ENCODE data around the gene SDR39U1. TPM values are rescaled to one million over a fixed set of nuclear protein-coding genes. Genes with fewer than 3 reads are reported as not detected.
"Not testable (repeated sequence)": the region's sequence is repeated elsewhere in the genome, so short reads cannot be mapped to it uniquely, and the experiment has no call there.

SDR39U1 gene
- 62.9 TPM for polyA plus RNA-seq (ENCODE audit: insufficient read length)

- peak; percentile 99 for DNase-seq
Measured at GRCh38 chr14:24442240-24443052, at the start of gene SDR39U1. Gene SDR39U1, minus strand, starts transcription at chr14:24442776. Its CDS starts 7 bp downstream, at chr14:24442769.

DNA sequence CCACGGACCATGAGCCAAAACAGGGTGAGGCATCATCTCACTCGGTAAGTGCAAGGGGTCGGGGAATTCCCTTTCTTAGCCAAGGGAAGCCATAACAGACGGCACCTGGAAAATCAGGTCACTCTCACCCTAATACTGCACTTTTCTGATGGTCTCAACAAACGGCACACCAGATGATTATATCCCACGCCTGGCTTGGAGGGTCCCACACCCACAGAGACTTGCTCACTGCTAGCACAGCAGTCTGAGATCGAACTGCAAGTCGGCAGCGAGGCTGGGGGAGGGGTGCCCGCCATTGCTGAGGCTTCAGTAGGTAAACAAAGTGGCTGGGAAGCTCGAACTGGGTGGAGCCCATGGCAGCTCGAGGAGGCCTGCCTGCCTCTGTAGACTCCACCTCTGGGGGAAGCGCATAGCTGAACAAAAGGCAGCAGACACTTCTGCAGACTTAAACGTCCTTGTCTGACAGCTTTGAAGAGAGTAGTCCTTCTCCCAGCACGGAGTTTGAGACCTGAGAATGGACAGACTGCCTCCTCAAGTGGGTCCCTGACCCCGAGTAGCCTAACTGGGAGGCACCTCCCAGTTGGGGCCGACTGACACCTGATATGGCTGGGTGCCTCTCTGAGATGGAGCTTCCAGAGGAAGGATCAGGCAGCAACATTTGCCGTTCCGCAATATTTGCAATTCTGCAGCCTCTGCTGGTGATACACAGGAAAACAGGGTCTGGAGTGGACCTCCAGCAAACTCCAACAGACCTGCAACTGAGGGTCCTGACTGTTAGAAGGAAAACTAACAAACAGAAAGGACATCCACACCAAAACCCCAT is 49.2 kb upstream of the SDR39U1 start:
- not testable (repeated sequence) for DNase-seq

- no peak for DNase-seq
Measured at GRCh38 chr14:24483604-24484252, 41.2 kb upstream of the SDR39U1 start.

- DNase-seq = not testable (repeated sequence)
Measured at GRCh38 chr14:24482699-24483303, 40.2 kb upstream of the SDR39U1 start.

GRCh38 chr14:24481622-24482324 is 39.2 kb upstream of the SDR39U1 start:
- no peak for DNase-seq

- not testable (repeated sequence) for DNase-seq
Measured at GRCh38 chr14:24479999-24480398, 37.4 kb upstream of the SDR39U1 start.

- DNase-seq = no peak
Measured at GRCh38 chr14:24475261-24475660, 32.7 kb upstream of the SDR39U1 start.

GRCh38 chr14:24473211-24473610 is 30.6 kb upstream of the SDR39U1 start:
- no peak for DNase-seq

GRCh38 chr14:24470450-24470849 is 27.9 kb upstream of the SDR39U1 start:
- not testable (repeated sequence) for DNase-seq

GRCh38 chr14:24465805-24466204 is 23.2 kb upstream of the SDR39U1 start:
- no peak for DNase-seq

DNA sequence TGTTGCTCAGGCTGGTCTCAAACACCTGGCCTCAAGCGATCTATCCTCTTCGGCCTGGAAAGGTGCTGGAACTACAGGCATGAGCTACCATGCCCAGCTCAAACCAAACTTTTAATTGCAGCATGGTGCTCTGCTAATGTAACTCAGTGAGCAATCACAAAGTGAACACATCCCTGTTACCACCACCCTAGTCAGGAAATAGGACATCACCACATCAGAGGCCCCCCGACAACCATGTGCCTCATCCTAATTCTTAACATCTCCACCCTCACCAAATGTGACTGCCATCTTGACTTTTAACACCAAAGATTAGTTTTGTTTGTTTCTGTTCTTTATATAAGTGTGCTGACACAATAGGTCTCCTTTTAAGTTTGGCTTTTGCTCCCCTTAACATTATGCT is 22.8 kb upstream of the SDR39U1 start:
- DNase-seq = no peak

DNA sequence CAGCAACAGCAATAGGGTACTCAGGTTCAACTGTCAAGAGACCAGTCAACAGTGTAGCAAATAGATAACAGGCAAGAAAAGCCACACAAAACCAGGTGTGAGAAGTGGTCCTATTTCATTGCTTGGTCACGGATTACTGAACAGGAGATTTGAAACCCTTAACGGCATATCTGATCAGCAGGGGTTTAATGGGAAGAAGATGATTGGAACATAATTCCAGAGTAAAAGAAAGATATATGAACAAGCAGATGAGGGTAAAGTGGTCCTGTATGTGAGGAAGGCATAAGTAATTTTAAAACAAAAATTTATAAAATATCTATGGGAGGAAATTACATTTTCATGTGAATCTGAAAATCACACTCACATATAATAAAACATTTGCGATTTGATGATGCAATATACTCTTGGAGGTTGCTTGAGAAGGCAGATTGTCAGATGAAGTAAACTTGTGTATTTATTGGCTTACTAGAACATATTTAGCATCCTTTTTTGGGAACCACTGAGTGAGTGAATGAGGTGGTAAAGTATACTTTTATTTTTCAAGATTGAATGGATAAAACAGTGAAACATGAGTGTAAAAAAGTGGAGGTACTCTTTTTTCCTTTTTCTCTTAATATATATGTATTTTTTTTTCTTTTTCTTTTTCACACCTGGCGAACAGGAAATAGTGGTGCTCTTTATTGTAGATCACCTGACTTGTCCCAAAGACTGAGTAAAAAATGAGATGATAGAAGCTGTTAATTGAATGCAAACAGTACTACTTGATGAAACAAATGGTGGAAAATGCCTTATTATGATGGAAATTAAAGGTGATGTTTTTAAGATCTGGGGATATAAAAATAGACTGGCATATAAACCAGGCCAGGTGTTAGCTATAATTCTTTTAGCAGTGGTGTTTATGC is 21.6 kb upstream of the SDR39U1 start:
- no peak for DNase-seq

GRCh38 chr14:24463017-24463883 is 20.7 kb upstream of the SDR39U1 start:
- DNase-seq = no peak

DNA sequence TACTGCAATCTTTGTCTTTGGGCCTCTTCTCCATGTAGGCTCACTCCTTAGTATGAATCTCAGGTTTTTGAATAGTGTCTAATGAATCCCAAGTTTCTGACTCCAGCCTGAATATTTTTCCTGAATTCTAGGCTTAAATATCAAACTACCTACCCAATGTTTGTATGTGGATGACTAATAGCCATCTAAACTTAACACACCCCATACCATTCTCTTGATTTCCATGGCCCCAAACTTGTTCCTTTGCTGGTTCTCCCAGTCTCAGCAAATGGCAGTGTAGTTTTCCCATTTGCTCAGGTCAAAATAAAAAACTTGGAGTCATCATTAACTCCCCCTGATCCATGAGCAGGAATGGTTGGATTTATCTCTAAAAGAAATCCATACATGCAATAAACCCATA is 18.8 kb upstream of the SDR39U1 start:
- no peak for DNase-seq

DNA sequence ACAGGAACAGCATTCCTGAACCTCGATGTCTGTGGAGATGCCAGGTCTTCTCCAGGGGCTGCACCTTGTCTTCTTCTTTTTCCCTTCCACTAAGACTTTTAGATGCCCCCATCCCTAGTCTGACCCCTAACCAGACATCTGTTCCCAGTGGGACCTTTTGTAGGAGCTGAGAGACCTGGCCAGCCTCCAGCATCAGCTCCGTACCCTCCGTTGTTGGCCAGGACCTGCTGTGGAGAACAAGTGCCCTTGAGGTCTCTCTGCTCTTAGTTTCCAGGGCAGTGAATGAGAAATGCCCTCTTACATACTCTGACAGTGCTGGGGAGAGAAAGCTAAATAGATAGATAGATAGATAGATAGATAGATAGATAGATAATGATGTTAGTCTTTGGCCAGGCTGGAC is 16.8 kb upstream of the SDR39U1 start:
- DNase-seq = no peak

DNA sequence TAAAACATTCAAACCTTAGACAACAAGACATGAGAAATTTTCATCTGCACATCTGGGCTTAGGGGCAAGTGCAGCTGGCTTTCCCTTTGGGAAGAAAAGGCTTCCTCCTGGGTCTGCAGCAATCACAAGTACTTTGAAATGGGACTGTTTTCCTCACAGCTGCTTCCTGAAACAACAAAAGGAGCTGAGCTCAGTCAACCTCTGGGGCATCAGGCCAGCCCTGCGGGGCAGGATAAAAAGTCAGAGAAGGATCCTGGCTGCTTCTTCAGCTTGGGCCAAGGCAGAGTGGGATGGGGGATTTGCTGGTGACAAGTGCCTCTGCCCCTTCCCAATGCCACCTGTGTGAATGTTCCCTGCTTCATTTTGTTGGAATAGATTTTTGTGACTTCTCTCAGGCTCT is 16.2 kb upstream of the SDR39U1 start:
- no peak for DNase-seq

- no peak for DNase-seq
Measured at GRCh38 chr14:24456980-24457379, 14.4 kb upstream of the SDR39U1 start.

DNA sequence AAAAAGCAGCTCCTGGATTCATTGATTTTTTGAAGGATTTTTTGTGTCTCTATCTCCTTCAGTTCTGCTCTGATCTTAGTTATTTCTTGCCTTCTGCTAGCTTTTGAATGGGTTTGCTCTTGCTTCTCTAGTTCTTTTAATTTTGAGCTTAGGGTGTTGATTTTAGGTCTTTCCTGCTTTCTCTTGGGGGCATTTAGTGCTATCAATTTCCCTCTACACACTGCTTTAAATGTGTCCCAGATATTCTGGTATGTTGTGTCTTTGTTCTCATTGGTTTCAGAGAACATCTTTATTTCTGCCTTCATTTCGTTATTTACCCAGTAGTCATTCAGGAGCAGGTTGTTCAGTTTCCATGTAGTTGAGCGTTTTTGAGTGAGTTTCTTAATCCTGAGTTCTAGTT is 8.3 kb upstream of the SDR39U1 start:
- not testable (repeated sequence) for DNase-seq

GRCh38 chr14:24443053-24443665 is 583 bp upstream of the SDR39U1 start:
- DNase-seq = no peak

GRCh38 chr14:24441904-24442239 is 704 bp downstream of the SDR39U1 start:
- DNase-seq = no peak

All from hindlimb muscle (tissue), 1 donor.